GM18868 (cell line): Measurements from ENCODE around the gene TOMM20.

Experiments used
- ATAC-seq: cut with Tn5 transposase; IDR thresholded peaks from one replicate; pipeline ENCODE4 v1.9.1; 2021; ENCODE audit warnings: mild to moderate bottlenecking, moderate library complexity; ENCODE audit not compliant: unreplicated experiment

The TOMM20 gene

DNA sequence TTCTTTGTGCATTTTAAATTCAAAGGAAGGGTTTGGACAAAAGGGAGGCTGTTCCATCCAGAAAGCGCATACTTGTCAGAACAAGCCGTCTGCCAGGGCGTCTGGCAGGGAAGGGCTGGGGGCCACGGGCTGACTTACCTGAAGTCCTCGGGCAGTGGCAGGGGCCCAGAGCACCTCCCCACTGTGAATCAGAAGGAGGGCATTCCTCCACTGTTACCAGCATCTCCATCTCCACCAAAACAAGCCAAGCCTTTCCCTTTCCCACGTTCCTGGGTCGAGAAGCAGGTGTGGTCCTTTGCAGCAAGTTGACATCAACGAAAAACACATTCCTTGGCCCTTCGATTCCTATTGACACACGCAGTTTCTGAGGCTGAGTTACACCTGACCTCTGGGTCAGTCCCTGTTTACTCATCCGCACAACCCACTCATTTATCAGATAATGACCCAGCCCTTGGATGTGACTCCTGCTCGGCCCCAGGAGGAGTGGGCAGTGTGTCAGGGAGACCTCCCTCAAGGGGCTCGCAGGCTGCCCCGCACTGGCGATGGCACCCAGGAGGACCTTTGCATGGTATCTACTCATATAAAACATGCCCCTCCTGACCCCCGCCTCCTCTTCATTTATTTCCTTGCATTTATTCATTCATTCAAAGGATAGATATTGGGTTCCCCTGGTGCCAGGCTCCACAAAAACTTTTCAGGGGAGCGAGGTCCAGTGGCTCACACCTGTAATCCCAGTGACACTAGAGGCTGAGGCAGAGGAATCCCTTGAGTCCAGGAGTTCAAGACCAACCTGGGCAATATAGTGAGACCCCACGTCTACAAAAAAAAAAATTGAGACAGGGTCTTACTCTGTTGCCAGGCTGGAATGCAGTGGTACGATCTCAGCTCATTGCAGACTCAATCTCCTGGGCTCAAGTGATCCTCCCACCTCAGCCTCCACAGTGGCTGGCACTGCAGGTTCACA lies 60.2 kb downstream of the TOMM20 start:
- no peak for ATAC-seq

DNA sequence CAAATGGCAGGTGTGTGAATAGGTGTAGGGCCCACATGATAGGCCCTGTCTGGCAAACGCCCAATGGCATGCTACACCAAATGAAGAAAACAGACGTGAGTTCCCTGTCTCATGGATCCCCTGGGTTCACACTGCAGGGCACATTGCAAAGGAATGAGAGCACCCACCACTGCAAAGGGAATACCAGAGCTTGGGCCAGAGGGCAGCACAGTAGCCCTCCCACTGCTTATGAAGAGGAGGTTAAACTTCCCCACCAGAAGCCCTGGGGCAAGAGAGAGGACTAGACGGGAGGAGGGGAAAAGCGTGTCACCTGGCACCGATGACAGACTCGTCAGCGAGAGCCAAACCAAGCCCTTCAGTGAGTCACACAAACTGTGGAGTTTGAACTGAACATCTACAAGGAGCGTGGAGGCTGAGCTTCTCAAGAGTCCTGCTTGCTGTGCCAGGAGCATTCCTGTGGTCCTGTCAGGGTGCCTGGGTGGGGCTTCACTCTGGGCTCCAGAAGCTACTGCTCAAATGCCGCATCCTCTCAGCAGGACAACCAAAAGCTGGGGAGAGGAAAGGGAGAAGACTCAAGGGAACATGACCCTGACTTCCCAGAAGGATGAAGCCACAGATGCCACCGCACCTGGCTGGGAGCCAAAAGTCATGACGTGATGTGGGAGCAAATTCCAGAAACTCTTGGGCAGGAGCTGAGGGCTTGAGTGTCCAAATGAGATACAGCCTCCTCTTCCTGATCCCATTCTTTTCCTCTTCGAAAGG lies 61.1 kb downstream of the TOMM20 start:
- ATAC-seq = no peak

DNA sequence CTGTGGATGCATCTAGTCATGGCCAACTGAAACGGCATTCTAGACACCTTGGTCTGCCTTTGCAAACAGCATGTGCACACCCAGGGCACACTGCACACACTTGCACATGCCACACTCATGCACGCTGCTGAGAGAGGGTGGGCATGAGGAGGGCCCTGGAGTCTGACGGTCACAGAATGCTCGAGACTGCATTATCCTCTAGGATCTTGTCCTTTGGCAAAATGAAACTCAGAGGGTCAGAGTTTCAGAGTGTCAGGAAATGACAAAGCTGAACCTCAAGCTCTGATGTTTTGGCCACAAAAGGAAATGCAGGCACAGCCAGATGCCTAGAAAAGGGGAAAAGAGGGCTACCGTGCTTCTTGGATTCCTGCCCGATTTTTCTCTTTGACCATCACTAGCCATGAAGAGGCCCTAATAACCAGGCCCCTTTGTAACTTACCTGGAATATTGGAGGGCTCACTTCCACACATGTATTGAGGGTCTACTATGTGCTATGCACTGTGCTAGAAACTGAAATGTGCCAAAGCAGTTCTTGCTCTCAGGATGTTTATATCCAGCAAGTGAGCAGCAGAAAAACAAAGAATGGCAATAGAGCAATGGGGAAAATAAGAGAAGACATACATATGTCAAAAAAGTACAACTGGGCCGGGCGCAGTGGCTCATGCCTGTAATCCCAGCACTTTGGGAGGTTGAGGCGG lies 65.4 kb downstream of the TOMM20 start:
- no peak for ATAC-seq

DNA sequence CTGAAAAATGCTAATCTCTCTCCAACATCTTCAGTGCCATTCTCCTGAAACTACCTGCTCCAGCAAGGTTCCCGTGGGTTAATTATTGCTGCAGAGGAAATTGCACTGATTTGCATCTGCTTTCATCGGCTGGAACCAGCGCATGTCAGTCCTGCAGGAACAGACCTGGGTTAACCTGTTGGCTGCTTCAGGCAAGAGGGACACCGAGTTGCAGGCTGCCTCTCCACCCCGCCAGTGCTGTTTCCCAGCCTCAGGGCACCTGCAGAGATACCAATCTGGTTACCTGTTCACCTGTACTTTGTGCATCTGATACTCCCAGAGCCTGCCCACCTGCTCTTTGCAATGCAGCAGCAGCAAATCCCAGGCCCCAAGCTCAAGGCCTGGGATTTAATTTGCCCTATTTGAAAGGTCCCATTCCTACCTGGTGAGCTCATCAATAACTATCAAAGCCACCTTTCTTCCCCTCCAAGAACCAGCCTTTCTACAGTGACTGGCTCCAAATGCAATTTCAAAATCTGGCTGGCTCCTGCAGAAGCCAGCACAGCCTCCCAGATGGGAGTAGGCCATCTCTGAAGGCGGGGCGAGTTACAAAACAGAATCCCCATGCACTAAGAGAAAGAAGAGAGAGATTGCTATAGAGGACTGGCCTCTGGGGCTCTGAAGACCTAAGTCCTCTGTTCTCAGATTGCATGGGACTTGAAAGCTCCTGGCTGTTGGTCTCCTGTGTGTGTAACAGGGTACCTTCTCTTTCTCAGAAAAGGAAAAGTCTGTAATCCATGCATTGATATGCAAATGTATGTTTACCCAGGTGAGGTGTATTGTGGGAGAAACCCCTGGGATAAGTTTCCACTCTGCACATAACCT lies 67.8 kb downstream of the TOMM20 start:
- no peak for ATAC-seq
